Gastrocnemius medialis (tissue), 4 donors: ENCODE measurements around the gene WNT10A.

Experiments used
- CTCF ChIP-seq, 5 experiments: fragments of 450-650 bp in 3 of 5; fragments of 200-600 bp in 2 of 5; sonication (generic) in 2 of 5; IDR thresholded peaks in 4 of 5; conservative IDR thresholded peaks in 1 of 5; 1 replicate in 4 of 5; 2 replicates in 1 of 5; pipeline ENCODE4 v1.5.1; 2016 to 2019; ENCODE audit warnings: antibody characterized with exemption in 5 of 5, mild to moderate bottlenecking in 3 of 5, moderate library complexity in 3 of 5
- POLR2A ChIP-seq, 2 donors: fragments of 450-650 bp; IDR thresholded peaks; one replicate each; pipeline ENCODE4 v1.6.1; 2017; ENCODE audit warnings: antibody characterized with exemption in 2 of 2, mild to moderate bottlenecking in 2 of 2, moderate library complexity in 2 of 2

GRCh38 chr2:218877891-218878290 lies 2.8 kb upstream of the WNT10A start:
- no peak for TF ChIP-seq CTCF (IDR thresholded peaks at IDR 0.05 in 4 of 5, conservative IDR thresholded peaks at IDR 0.05 in 1 of 5)
- TF ChIP-seq POLR2A (IDR thresholded peaks at IDR 0.05): no peak
